WTC11 (cell line): Measurements from ENCODE around the gene NPB. TPM values are rescaled to one million over a fixed set of nuclear protein-coding genes. Genes with fewer than 3 reads are reported as not detected.

Experiments
- ATAC-seq: fragments of 200-7000 bp; cut with Tn5 transposase; 2 replicates; pipeline ENCODE4 v1.10.0; 2021; ENCODE audit warnings: mild to moderate bottlenecking, moderate library complexity
- CTCF ChIA-PET: fragments of 300-600 bp; sonication (Branson Sonifier 250); formaldehyde crosslinking; loops from one replicate; lab custom pipeline; 2021; ENCODE audit warnings: antibody characterized with exemption; lab: Charles Lee
- POLR2A ChIA-PET: fragments of 350-600 bp; sonication (Branson Sonifier 250); formaldehyde crosslinking; loops from one replicate; lab custom pipeline; 2021; ENCODE audit warnings: antibody characterized with exemption; lab: Charles Lee
- DNase-seq: peaks from one replicate; pipeline ENCODE4 v3.0.0; 2021; ENCODE audit warnings: low spot score
- H3K27ac Mint-ChIP-seq: 2 replicates; pipeline ENCODE4 v1.8.0; 2021; ENCODE audit warnings: mixed read lengths
- H3K27me3 Mint-ChIP-seq: 2 replicates; pipeline ENCODE4 v1.8.0; 2021; ENCODE audit warnings: low read depth, mild to moderate bottlenecking, moderate library complexity, mixed read lengths
- H3K36me3 Mint-ChIP-seq: 2 replicates; pipeline ENCODE4 v1.8.0; 2021; ENCODE audit warnings: mixed read lengths
- H3K4me1 Mint-ChIP-seq: 2 replicates; pipeline ENCODE4 v1.8.0; 2022; ENCODE audit warnings: mixed read lengths
- H3K4me3 Mint-ChIP-seq: 2 replicates; pipeline ENCODE4 v1.8.0; 2021; ENCODE audit warnings: mild to moderate bottlenecking, moderate library complexity, mixed read lengths
- H3K9me3 Mint-ChIP-seq: 2 replicates; pipeline ENCODE4 v1.8.0; 2021; ENCODE audit warnings: mixed read lengths
- ELF4 ChIP-seq: sonication (generic); formaldehyde crosslinking; IDR thresholded peaks from 2 replicates; pipeline ENCODE4 v1.8.1; 2022; ENCODE audit warnings: low read depth, mild to moderate bottlenecking, moderate library complexity, missing genetic modification reagents
- ESRRA ChIP-seq: sonication (generic); formaldehyde crosslinking; IDR thresholded peaks from 2 replicates; pipeline ENCODE4 v1.8.1; 2022; ENCODE audit warnings: mild to moderate bottlenecking, missing genetic modification reagents, borderline replicate concordance
- HMGXB4 ChIP-seq: sonication (generic); formaldehyde crosslinking; IDR thresholded peaks from 2 replicates; pipeline ENCODE4 v1.8.1; 2023; ENCODE audit warnings: mild to moderate bottlenecking, moderate library complexity, missing genetic modification reagents
- MLX ChIP-seq: sonication (generic); formaldehyde crosslinking; IDR thresholded peaks from 2 replicates; pipeline ENCODE4 v1.8.1; 2023; ENCODE audit warnings: mild to moderate bottlenecking, missing genetic modification reagents, moderate library complexity
- MXD4 ChIP-seq: fragments of 250-450 bp; sonication (Bioruptor Pico); IDR thresholded peaks from 2 replicates; pipeline ENCODE4 v1.8.0; 2021; ENCODE audit warnings: mild to moderate bottlenecking, moderate library complexity, borderline replicate concordance
- MYBL2 ChIP-seq: sonication (generic); formaldehyde crosslinking; IDR thresholded peaks from 2 replicates; pipeline ENCODE4 v1.8.1; 2023; ENCODE audit warnings: mild to moderate bottlenecking, moderate library complexity, missing genetic modification reagents
- NFE2L1 ChIP-seq: sonication (generic); formaldehyde crosslinking; IDR thresholded peaks from 2 replicates; pipeline ENCODE4 v1.8.1; 2023; ENCODE audit warnings: missing genetic modification reagents
- NR3C1 ChIP-seq: sonication (generic); formaldehyde crosslinking; conservative IDR thresholded peaks from 2 replicates; pipeline ENCODE4 v1.8.1; 2023; ENCODE audit warnings: low read depth, mild to moderate bottlenecking, missing genetic modification reagents
- TEAD4 ChIP-seq: sonication (generic); formaldehyde crosslinking; IDR thresholded peaks from 2 replicates; pipeline ENCODE4 v1.8.0; 2022; ENCODE audit warnings: mild to moderate bottlenecking, missing genetic modification reagents
- ZNF317 ChIP-seq: sonication (generic); formaldehyde crosslinking; IDR thresholded peaks from 2 replicates; pipeline ENCODE4 v1.8.1; 2023; ENCODE audit warnings: low read depth, mild to moderate bottlenecking, moderate library complexity, missing genetic modification reagents, borderline replicate concordance
- ZNF396 ChIP-seq: fragments of 250-450 bp; sonication (Bioruptor Pico); IDR thresholded peaks from 2 replicates; pipeline ENCODE4 v1.8.0; 2021; ENCODE audit warnings: mild to moderate bottlenecking, moderate library complexity, borderline replicate concordance
- ZNF425 ChIP-seq: fragments of 250-450 bp; sonication (Bioruptor Pico); conservative IDR thresholded peaks from 2 replicates; pipeline ENCODE4 v1.9.0; 2021; ENCODE audit warnings: mild to moderate bottlenecking
- ZSCAN18 ChIP-seq: fragments of 250-450 bp; sonication (Bioruptor Pico); IDR thresholded peaks from 2 replicates; pipeline ENCODE4 v2.1.2; 2022; ENCODE audit warnings: mild to moderate bottlenecking, moderate library complexity
- total RNA-seq: library from RNA; stranded (reverse); gene quantifications from 3 replicates; pipeline ENCODE4 v1.2.3, GENCODE V29; 2021
- TF ChIP-seq, protein P1 (sequence below): sonication (generic); formaldehyde crosslinking; IDR thresholded peaks from 2 replicates; pipeline ENCODE4 v1.8.0; 2023; ENCODE audit warnings: mild to moderate bottlenecking, missing genetic modification reagents
- TF ChIP-seq, protein P2 (sequence below): fragments of 250-450 bp; sonication (Bioruptor Pico); IDR thresholded peaks from 2 replicates; pipeline ENCODE4 v1.9.0; 2021; ENCODE audit warnings: mild to moderate bottlenecking
- TF ChIP-seq, protein P3 (sequence below): fragments of 250-450 bp; sonication (Bioruptor Pico); IDR thresholded peaks from 2 replicates; pipeline ENCODE4 v1.9.0; 2021; ENCODE audit warnings: moderate library complexity, mild to moderate bottlenecking, inconsistent platforms, borderline replicate concordance

NPB gene
- total RNA-seq, 1 experiment from 2014 or later = 1.9 TPM

DNA sequence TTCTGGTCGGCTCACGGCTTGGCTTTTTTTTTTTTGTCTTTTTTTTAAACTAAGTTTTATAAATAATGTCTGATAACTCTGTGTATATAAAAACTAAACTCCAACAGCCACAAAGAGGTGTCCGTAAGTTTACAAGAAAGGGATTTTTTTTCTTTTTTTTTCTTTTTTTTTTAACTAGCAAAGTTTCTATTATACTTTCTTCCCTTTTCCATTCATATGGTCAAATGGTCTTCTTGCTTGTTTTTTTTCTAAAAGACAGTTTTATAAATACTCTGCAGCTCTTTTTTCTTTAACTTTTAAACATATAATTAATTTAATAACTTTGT lies 19.5 kb downstream of the NPB start:
- ChIA-PET POLR2A (no interaction called here), CTCF (no interaction called here)
- Mint-ChIP-seq H3K4me1 (peaks cover 43% of the 10 kb centered on the region), H3K27me3 (no peaks in the 10 kb centered on the region), H3K9me3 (no peaks in the 10 kb centered on the region), H3K27ac (no peak overlapping the region), H3K36me3 (peaks cover 10% of the 10 kb centered on the region), H3K4me3 (no peak overlapping the region)
- DNase-seq (no peak), ATAC-seq (no peak)
- no peak for TF ChIP-seq MLX
- TF ChIP-seq ZNF396 = no peak
- TF ChIP-seq ZNF425 (CRISPR knock-in tag) = no peak
- TF ChIP-seq NR3C1 (CRISPR knock-in tag) = no peak

DNA sequence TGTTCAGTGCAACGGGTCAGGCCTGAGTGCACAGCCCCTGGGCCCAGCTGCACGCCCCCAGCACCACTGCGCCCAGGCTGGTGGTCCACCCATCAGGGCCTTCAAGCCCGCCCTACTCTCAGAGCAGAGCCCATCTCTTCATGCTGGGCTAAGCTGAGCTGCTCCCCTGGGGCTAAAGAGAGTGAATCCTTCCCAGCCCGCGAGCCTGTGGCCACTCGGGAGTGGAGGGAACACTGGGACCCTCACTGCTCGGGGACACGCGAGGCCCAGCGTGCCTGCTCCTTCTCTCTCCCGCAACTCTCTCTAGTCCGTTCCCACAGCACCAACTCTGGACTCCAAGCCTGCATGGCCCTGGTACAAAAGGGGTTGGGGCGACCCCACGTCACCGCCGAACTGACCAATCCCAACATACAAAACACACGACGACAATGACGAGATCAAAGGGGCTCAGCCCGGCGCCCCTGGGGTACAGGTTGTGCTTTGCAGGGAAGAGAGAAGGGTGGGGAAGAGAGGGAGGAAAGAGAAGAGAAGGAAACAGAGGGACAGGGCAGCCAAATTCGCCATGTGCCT lies 20.0 kb downstream of the NPB start:
- POLR2A ChIA-PET = interaction anchor here (2.5 kb wide), 1 partner anchor 9 kb away, joined by 7 read pairs; no protein-coding TSS in a partner anchor

DNA sequence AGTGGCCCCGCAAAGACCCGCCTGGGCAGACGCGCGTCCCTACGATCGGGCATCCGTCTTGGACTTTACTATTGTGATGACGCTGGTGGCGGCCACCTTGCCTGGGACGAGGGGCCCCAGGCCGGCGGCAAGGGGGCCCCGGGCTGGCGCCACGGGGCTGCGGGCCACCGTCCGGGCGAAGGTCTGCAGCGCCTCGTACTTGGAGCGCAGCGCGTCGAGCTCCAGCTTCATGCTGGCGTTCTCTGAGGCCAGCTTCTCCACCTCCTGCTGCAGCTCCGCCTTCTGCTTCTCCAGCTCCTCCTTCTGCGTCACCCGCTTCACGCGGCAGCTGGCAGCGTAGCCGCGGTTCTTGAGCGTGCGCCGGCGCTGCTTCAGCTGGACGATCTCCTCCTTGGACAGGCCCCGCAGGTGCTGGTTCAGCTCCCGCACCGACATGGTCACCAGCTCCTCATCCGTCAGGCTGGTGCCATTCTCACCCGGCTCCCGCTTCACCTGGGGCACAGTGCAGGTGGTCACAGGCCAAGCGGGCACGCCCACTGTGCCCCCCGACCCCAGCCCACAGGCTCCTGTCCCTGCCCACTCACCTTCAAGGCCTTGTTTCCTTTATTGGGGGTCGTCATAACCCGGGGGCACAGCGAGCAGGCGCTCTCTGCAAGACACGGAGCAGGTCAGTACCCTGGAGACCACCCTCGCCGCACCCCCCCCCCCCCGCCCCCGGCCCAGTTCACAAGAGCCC lies 20.7 kb downstream of the NPB start:
- ChIA-PET POLR2A (interaction anchor here (1.3 to 2.5 kb wide), 5 partner anchors 9 to 101 kb away, joined by 4 to 9 read pairs (median 7); partner anchors contain the start of genes CENPX and LRRC45), CTCF (interaction anchor here (0.5 to 2.5 kb wide), 10 partner anchors 12 to 558 kb away, joined by 3 to 15 read pairs (median 4); partner anchors contain the start of genes DCXR and PCYT2)
- TF ChIP-seq ZSCAN18 = no peak
- no peak for TF ChIP-seq ZNF317 (CRISPR knock-in tag)
- TF ChIP-seq, protein P1, sequence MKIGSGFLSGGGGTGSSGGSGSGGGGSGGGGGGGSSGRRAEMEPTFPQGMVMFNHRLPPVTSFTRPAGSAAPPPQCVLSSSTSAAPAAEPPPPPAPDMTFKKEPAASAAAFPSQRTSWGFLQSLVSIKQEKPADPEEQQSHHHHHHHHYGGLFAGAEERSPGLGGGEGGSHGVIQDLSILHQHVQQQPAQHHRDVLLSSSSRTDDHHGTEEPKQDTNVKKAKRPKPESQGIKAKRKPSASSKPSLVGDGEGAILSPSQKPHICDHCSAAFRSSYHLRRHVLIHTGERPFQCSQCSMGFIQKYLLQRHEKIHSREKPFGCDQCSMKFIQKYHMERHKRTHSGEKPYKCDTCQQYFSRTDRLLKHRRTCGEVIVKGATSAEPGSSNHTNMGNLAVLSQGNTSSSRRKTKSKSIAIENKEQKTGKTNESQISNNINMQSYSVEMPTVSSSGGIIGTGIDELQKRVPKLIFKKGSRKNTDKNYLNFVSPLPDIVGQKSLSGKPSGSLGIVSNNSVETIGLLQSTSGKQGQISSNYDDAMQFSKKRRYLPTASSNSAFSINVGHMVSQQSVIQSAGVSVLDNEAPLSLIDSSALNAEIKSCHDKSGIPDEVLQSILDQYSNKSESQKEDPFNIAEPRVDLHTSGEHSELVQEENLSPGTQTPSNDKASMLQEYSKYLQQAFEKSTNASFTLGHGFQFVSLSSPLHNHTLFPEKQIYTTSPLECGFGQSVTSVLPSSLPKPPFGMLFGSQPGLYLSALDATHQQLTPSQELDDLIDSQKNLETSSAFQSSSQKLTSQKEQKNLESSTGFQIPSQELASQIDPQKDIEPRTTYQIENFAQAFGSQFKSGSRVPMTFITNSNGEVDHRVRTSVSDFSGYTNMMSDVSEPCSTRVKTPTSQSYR (CRISPR knock-in tag) = no peak
- TF ChIP-seq, protein P2, sequence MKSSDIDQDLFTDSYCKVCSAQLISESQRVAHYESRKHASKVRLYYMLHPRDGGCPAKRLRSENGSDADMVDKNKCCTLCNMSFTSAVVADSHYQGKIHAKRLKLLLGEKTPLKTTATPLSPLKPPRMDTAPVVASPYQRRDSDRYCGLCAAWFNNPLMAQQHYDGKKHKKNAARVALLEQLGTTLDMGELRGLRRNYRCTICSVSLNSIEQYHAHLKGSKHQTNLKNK = no peak
- TF ChIP-seq ELF4 (CRISPR knock-in tag) = no peak
- TF ChIP-seq, protein P3, sequence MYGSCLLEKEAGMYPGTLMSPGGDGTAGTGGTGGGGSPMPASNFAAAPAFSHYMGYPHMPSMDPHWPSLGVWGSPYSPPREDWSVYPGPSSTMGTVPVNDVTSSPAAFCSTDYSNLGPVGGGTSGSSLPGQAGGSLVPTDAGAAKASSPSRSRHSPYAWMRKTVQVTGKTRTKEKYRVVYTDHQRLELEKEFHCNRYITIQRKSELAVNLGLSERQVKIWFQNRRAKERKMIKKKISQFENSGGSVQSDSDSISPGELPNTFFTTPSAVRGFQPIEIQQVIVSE = no peak
- no peak for TF ChIP-seq TEAD4
- TF ChIP-seq HMGXB4 (CRISPR knock-in tag) = peak; percentile 25; the same call in 1 of the 2 replicates
- ATAC-seq = no peak
- peak overlapping the region; percentile 12; the same call in 1 of the 2 replicates for H3K4me3 Mint-ChIP-seq
- no peak for DNase-seq
- H3K27me3 Mint-ChIP-seq = no peaks in the 10 kb centered on the region
- H3K4me1 Mint-ChIP-seq = peaks cover 34% of the 10 kb centered on the region
- no peaks in the 10 kb centered on the region for H3K9me3 Mint-ChIP-seq
- H3K27ac Mint-ChIP-seq = peak overlapping the region; percentile 79
- H3K36me3 Mint-ChIP-seq = peaks cover 10% of the 10 kb centered on the region

More for the DNA sequence above, 20.0 kb downstream of the NPB start:
- DNase-seq = no peak
- CTCF ChIA-PET = interaction anchor here (0.5 to 2.5 kb wide), 4 partner anchors 11 to 559 kb away, joined by 3 to 15 read pairs (median 8); partner anchors contain the start of genes DCXR and PCYT2
- no peak overlapping the region for H3K4me3 Mint-ChIP-seq
- no peak for ATAC-seq
- H3K4me1 Mint-ChIP-seq = peaks cover 38% of the 10 kb centered on the region
- H3K27me3 Mint-ChIP-seq = no peaks in the 10 kb centered on the region
- H3K36me3 Mint-ChIP-seq = peaks cover 10% of the 10 kb centered on the region
- no peaks in the 10 kb centered on the region for H3K9me3 Mint-ChIP-seq
- TF ChIP-seq ESRRA (CRISPR knock-in tag) (no peak), MXD4 (CRISPR knock-in tag) (no peak), NFE2L1 (CRISPR knock-in tag) (no peak), TEAD4 (no peak), MYBL2 (no peak)
- H3K27ac Mint-ChIP-seq = peak overlapping the region; percentile 70
